Astrocyte (in vitro differentiated cells and primary cell): ENCODE measurements around the gene PKM. TPM values are rescaled to one million over a fixed set of nuclear protein-coding genes. Genes with fewer than 3 reads are reported as not detected.
A peak's percentile ranks its signal among the peaks of the same experiment; 100 is the strongest.

Experiments used
- DNase-seq: peaks from one replicate; pipeline ENCODE4 v3.0.0-alpha.2; 2010; ENCODE audit warnings: low read depth
- FAIRE-seq: peaks from 2 replicates; lab custom pipeline; 2011; peaks lifted over from hg19 to GRCh38; lab: Jason Lieb, UNC
- H2AFZ ChIP-seq: 2 replicates; pipeline ENCODE4 v1.6.0; 2012; ENCODE audit warnings: low read depth, low read length, inconsistent platforms
- H3K27ac ChIP-seq: 2 replicates; pipeline ENCODE4 v1.5.1; 2011; ENCODE audit warnings: low read depth, low read length, inconsistent platforms
- H3K27me3 ChIP-seq: 2 replicates; pipeline ENCODE4 v1.6.0; 2011; ENCODE audit warnings: low read length, inconsistent platforms; ENCODE audit not compliant: insufficient read depth
- H3K36me3 ChIP-seq: 2 replicates; pipeline ENCODE4 v1.5.1; 2011; ENCODE audit warnings: low read length, inconsistent platforms; ENCODE audit not compliant: insufficient read depth
- H3K4me1 ChIP-seq: 2 replicates; pipeline ENCODE4 v1.5.1; 2011; ENCODE audit warnings: low read length, inconsistent platforms; ENCODE audit not compliant: insufficient read depth
- H3K4me2 ChIP-seq: 2 replicates; pipeline ENCODE4 v1.6.0; 2012; ENCODE audit warnings: low read length, inconsistent platforms
- H3K4me3 ChIP-seq: 2 replicates; pipeline ENCODE4 v1.5.1; 2011; ENCODE audit warnings: low read depth, mild to moderate bottlenecking, low read length, inconsistent platforms; ENCODE audit not compliant: insufficient read depth
- H3K79me2 ChIP-seq: 2 replicates; pipeline ENCODE4 v1.6.0; 2012; ENCODE audit warnings: mild to moderate bottlenecking, low read length, inconsistent platforms; ENCODE audit not compliant: insufficient read depth
- H3K9ac ChIP-seq: 2 replicates; pipeline ENCODE4 v1.6.0; 2012; ENCODE audit warnings: mild to moderate bottlenecking, low read length, inconsistent platforms
- H3K9me3 ChIP-seq: 2 replicates; pipeline ENCODE4 v1.5.1; 2012; ENCODE audit warnings: low read depth, mild to moderate bottlenecking, low read length, inconsistent platforms; ENCODE audit not compliant: insufficient read depth
- H4K20me1 ChIP-seq: 2 replicates; pipeline ENCODE4 v1.6.0; 2012; ENCODE audit warnings: low read length, inconsistent platforms; ENCODE audit not compliant: insufficient read depth
- H3K27ac Mint-ChIP-seq: one replicate; pipeline ENCODE4 v1.8.0; 2021; ENCODE audit warnings: mild to moderate bottlenecking, mixed read lengths; ENCODE audit not compliant: unreplicated experiment
- H3K27me3 Mint-ChIP-seq: one replicate; pipeline ENCODE4 v1.8.0; 2021; ENCODE audit warnings: low read depth, mixed read lengths; ENCODE audit not compliant: unreplicated experiment
- H3K36me3 Mint-ChIP-seq: one replicate; pipeline ENCODE4 v1.8.0; 2021; ENCODE audit warnings: low read depth, mixed read lengths; ENCODE audit not compliant: unreplicated experiment
- H3K4me1 Mint-ChIP-seq: one replicate; pipeline ENCODE4 v1.8.0; 2021; ENCODE audit warnings: low read depth, mixed read lengths; ENCODE audit not compliant: unreplicated experiment
- H3K4me3 Mint-ChIP-seq: one replicate; pipeline ENCODE4 v1.8.0; 2021; ENCODE audit warnings: mild to moderate bottlenecking, moderate library complexity, mixed read lengths; ENCODE audit not compliant: unreplicated experiment
- H3K9me3 Mint-ChIP-seq: one replicate; pipeline ENCODE4 v1.8.0; 2021; ENCODE audit warnings: mild to moderate bottlenecking, mixed read lengths; ENCODE audit not compliant: unreplicated experiment
- CTCF ChIP-seq: IDR thresholded peaks from 2 replicates; pipeline ENCODE4 v1.5.1; 2011; ENCODE audit warnings: low read depth, mild to moderate bottlenecking, inconsistent platforms, low read length, moderate library complexity; ENCODE audit not compliant: insufficient read depth
- EZH2 ChIP-seq: IDR thresholded peaks from 2 replicates; pipeline ENCODE4 v1.6.1; 2012; ENCODE audit warnings: mild to moderate bottlenecking, low read length, inconsistent platforms; ENCODE audit not compliant: insufficient read depth
- total RNA-seq: library from RNA; stranded (reverse); gene quantifications from 2 replicates; pipeline ENCODE4 v1.2.1, GENCODE V29; 2021

PKM gene
- total RNA-seq, 1 donor from 2014 or later, result 2,288 TPM

DNA sequence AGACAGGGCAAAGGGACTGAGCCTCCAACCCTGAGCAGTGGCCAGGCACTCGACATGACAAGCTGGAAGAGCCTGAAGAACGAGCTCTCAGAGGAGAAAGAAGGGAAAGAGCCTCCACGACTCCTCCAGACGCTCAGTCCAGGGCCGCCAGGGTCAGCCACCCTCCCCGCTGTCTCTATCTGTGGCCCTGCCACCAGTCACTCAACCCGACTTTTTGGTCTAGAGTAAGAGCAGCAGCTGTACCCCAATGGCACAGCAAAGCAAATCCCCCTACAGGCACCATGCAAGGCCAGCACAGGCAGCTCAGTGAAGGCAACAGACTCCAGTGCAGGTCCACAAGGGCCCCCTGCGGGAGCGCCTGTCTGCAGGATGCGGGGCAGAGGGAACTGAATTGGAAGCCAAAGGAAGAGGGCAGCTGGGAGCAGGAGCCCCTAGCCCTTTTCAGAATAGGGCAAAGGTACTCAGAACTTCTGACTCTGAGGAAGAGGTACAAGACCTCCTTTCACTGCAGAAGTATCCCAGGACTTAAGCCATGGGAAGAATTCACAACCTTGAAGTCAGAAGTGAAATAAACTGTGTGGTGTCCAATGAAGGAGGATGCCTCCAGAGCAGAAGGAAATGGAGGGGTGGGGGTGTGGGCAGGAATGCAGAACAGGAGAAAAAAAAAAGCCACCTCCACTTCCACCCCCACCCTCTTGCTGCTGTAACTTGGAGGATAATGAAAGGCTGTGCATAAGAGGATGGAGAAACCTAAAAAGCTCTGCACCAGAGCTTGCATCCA is 24.9 kb downstream of the PKM start:
- H3K27ac ChIP-seq, result no peak overlapping the region
- FAIRE-seq (no peak), DNase-seq (no peak)
- H2AFZ ChIP-seq, result no peak overlapping the region
- H3K9ac ChIP-seq, result no peak overlapping the region
- H4K20me1 ChIP-seq, result peaks cover 98% of the 10 kb centered on the region
- H3K4me1 ChIP-seq, result peaks cover 12% of the 10 kb centered on the region
- no peaks in the 10 kb centered on the region for H3K27me3 ChIP-seq
- peaks cover 46% of the 10 kb centered on the region for H3K4me1 Mint-ChIP-seq
- H3K27ac Mint-ChIP-seq, result peak overlapping the region; percentile 47
- H3K79me2 ChIP-seq, result peaks cover 85% of the 10 kb centered on the region
- peaks cover 95% of the 10 kb centered on the region for H3K36me3 ChIP-seq
- TF ChIP-seq EZH2, result no peak
- no peak for TF ChIP-seq CTCF
- H3K4me2 ChIP-seq, result no peak overlapping the region
- no peaks in the 10 kb centered on the region for H3K9me3 Mint-ChIP-seq
- H3K9me3 ChIP-seq, result no peaks in the 10 kb centered on the region
- H3K36me3 Mint-ChIP-seq, result peaks cover 57% of the 10 kb centered on the region
- no peaks in the 10 kb centered on the region for H3K27me3 Mint-ChIP-seq
- H3K4me3 ChIP-seq, result no peak overlapping the region
- H3K4me3 Mint-ChIP-seq, result no peak overlapping the region

DNA sequence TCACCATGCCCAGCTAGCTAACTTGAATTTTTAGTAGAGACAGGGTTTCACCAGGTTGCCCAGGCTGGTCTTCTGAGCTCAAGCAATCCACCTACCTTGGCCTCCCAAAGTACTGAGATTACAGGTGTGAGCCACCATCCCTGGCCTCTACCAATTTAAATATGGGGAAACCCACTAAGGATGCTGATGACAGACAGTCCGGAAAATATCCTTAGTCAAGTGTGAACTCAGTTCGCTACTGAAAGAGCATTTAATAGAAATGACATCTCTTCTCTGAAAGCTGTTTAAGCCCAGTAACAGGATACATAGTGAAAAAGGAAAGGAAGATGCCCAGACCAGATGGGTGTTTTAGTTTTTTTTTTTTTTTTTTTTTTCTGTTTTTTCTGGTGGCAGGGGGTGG is 25.7 kb downstream of the PKM start:
- no peak overlapping the region for H3K27ac ChIP-seq
- Mint-ChIP-seq H3K27me3 (no peaks in the 10 kb centered on the region), H3K9me3 (no peaks in the 10 kb centered on the region), H3K27ac (peak overlapping the region; percentile 47), H3K4me1 (peaks cover 47% of the 10 kb centered on the region), H3K36me3 (peaks cover 55% of the 10 kb centered on the region), H3K4me3 (no peak overlapping the region)
- no peaks in the 10 kb centered on the region for H3K27me3 ChIP-seq
- peaks cover 12% of the 10 kb centered on the region for H3K4me1 ChIP-seq
- no peak overlapping the region for H2AFZ ChIP-seq
- H3K36me3 ChIP-seq, result peaks cover 96% of the 10 kb centered on the region
- H3K4me3 ChIP-seq, result no peak overlapping the region
- no peaks in the 10 kb centered on the region for H3K9me3 ChIP-seq
- peaks cover 78% of the 10 kb centered on the region for H3K79me2 ChIP-seq
- no peak for FAIRE-seq
- no peak overlapping the region for H3K9ac ChIP-seq
- H4K20me1 ChIP-seq, result peaks cover 98% of the 10 kb centered on the region
- no peak overlapping the region for H3K4me2 ChIP-seq
- no peak for DNase-seq
- TF ChIP-seq CTCF (no peak), EZH2 (no peak)

- Histone ChIP-seq H3K36me3 (peaks cover 99% of the 10 kb centered on the region), H2AFZ (no peak overlapping the region), H3K27ac (no peak overlapping the region), H3K4me3 (no peak overlapping the region), H4K20me1 (peaks cover 100% of the 10 kb centered on the region), H3K4me1 (peaks cover 16% of the 10 kb centered on the region), H3K27me3 (no peaks in the 10 kb centered on the region), H3K4me2 (no peak overlapping the region), H3K79me2 (peaks cover 65% of the 10 kb centered on the region), H3K9me3 (no peaks in the 10 kb centered on the region), H3K9ac (peak overlapping the region; percentile 41)
- H3K27ac Mint-ChIP-seq, result peak overlapping the region; percentile 84
- no peaks in the 10 kb centered on the region for H3K9me3 Mint-ChIP-seq
- DNase-seq, result peak; percentile 80
- H3K36me3 Mint-ChIP-seq, result peaks cover 45% of the 10 kb centered on the region
- no peak overlapping the region for H3K4me3 Mint-ChIP-seq
- no peak for FAIRE-seq
- H3K4me1 Mint-ChIP-seq, result peaks cover 51% of the 10 kb centered on the region
- no peaks in the 10 kb centered on the region for H3K27me3 Mint-ChIP-seq
- TF ChIP-seq EZH2 (no peak), CTCF (no peak)
These were observed 27.5 kb downstream of the PKM start for GRCh38 chr15:72203507-72203837.
